Measurements from ENCODE around the gene KRT79. TPM values are rescaled to one million over a fixed set of nuclear protein-coding genes. Genes with fewer than 3 reads are reported as not detected.

The KRT79 gene
- total and polyA plus RNA-seq, 4 donors: 0.02 to 1.5 (median 0.12) TPM; not detected in 1

DNA sequence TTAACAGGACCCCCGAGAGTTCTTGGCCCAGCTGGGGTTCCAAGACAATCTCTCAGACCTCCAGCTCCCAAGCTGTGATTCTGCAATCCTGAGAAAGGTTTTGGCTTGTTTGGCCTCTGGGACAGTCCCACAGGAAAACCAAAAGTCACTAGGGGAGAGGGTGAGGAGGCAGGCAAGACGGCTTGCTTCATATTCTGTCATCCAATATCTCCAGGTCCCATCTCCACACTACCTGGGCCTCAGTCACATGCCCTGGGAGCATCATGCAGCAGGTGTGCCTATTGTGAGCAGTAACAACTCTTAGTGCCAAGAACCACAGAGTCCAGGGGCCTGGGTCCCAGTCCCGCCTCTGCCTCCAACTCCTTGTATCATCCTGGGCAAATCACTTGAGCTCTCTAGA lies 1.7 kb downstream of the KRT79 start:
- Histone ChIP-seq H3K9me3 (ENCODE audit: control insufficient read depth in 4 of 4, insufficient read depth in 3 of 4, low read length in 3 of 4) (no peaks in the 10 kb centered on the region), H3K4me3 (no peak overlapping the region), H3K36me3 (ENCODE audit: control insufficient read depth in 4 of 4, insufficient read depth in 4 of 4, low read length in 4 of 4) (no peaks in the 10 kb centered on the region), H3K27me3 (ENCODE audit: control insufficient read depth in 3 of 3, insufficient read depth in 3 of 3, low read length in 2 of 3) (peaks cover 0 to 14% (median 0%) of the 10 kb centered on the region in 3 donors), H3K27ac (ENCODE audit: low read depth in 1 of 2, low read length in 1 of 2) (no peak overlapping the region), H3K4me1 (ENCODE audit: control insufficient read depth in 5 of 5, insufficient read depth in 5 of 5, low read length in 5 of 5) (no peaks in the 10 kb centered on the region), H3K9ac (ENCODE audit: insufficient read depth in 1 of 2, low read length in 2 of 2) (no peak overlapping the region)
- TF ChIP-seq, protein P1, sequence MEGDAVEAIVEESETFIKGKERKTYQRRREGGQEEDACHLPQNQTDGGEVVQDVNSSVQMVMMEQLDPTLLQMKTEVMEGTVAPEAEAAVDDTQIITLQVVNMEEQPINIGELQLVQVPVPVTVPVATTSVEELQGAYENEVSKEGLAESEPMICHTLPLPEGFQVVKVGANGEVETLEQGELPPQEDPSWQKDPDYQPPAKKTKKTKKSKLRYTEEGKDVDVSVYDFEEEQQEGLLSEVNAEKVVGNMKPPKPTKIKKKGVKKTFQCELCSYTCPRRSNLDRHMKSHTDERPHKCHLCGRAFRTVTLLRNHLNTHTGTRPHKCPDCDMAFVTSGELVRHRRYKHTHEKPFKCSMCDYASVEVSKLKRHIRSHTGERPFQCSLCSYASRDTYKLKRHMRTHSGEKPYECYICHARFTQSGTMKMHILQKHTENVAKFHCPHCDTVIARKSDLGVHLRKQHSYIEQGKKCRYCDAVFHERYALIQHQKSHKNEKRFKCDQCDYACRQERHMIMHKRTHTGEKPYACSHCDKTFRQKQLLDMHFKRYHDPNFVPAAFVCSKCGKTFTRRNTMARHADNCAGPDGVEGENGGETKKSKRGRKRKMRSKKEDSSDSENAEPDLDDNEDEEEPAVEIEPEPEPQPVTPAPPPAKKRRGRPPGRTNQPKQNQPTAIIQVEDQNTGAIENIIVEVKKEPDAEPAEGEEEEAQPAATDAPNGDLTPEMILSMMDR (IDR thresholded peaks at IDR 0.05; ENCODE audit: control extremely low read depth, extremely low read depth): no peak
- DNase-seq (no peak), ATAC-seq (ENCODE audit: insufficient read depth, low FRiP score) (no peak)
- 86 to 89% methylated on average over 3 of the region's 3 CpGs for WGBS, 2 donors

DNA sequence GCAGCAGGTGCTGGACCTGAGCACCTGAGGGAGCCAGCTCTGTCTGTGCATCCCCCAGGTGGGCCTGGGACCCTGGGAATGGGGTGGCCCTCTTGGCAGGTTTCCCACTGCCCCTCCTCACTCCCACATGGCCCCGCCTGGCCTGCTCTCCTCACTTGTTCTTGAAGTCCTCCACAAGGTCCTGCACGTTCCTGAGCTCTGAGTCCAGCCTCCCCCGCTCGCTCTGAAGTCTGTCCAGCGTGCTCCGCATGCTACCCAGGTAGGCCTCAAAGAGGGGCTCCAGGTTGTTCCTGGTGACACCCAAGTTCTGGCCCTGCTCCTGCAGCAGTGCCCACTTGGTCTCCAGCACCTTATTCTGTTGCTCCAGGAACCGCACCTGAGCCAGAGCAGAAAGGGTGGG lies 2.9 kb downstream of the KRT79 start:
- no peak for DNase-seq
- no peak overlapping the region for H3K4me3 ChIP-seq
- ATAC-seq (ENCODE audit: insufficient read depth, low FRiP score): no peak

DNA sequence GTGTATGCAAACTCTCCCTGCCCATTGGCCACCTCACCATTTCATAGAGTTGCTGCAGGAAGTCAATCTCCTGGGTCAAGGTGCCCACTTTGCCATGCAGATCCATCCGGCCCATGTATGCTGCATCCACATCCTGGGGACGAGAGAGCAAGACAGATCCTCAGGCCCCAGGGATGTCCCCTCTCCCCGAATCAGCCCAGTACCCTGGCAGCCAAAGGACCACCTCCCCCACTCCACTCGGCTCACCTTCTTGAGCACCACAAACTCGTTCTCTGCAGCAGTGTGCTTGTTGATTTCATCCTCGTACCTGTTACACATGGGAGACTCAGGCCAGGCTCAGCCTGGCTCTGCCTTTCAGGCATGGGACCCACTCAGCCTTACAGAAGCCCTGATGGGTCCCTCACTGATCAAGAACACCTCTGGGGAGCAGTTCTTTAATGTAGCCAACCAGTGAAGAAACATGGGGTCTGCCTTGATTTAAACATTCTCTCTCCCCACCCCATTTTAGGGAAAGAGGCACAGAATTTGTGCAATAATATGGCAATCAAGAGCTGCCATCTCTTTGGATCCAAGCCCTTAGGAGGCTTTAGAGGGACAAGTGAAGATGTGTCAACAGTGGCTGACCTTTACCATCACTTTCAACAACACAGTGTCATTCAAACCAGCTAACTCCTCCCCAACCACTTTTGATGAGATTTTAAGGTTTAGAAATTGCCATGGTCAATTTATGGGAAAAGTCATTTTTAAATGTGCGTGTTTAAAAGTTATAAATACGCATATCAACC lies 3.9 kb downstream of the KRT79 start:
- H3K36me3 ChIP-seq (ENCODE audit: control insufficient read depth in 4 of 4, insufficient read depth in 4 of 4, low read length in 4 of 4): no peaks in the 10 kb centered on the region
- H3K4me1 ChIP-seq (ENCODE audit: control insufficient read depth in 5 of 5, insufficient read depth in 5 of 5, low read length in 5 of 5): peaks cover 0 to 5% (median 0%) of the 10 kb centered on the region in 5 donors
- no peak overlapping the region for H3K27ac ChIP-seq (ENCODE audit: low read depth in 1 of 2, low read length in 1 of 2)
- peaks cover 0 to 3% (median 0%) of the 10 kb centered on the region in 4 donors for H3K9me3 ChIP-seq (ENCODE audit: control insufficient read depth in 4 of 4, insufficient read depth in 3 of 4, low read length in 3 of 4)
- ATAC-seq (ENCODE audit: insufficient read depth, low FRiP score) (no peak), DNase-seq (no peak)
- TF ChIP-seq, protein P1 (IDR thresholded peaks at IDR 0.05; ENCODE audit: control extremely low read depth, extremely low read depth): no peak
- no peak overlapping the region for H3K9ac ChIP-seq (ENCODE audit: insufficient read depth in 1 of 2, low read length in 2 of 2)
- peaks cover 0 to 24% (median 0%) of the 10 kb centered on the region in 3 donors for H3K27me3 ChIP-seq (ENCODE audit: control insufficient read depth in 3 of 3, insufficient read depth in 3 of 3, low read length in 2 of 3)
- H3K4me3 ChIP-seq: no peak overlapping the region
- WGBS, 2 donors: 82% methylated on average over 8 of the region's 8 CpGs

More for the DNA sequence above, 2.9 kb downstream of the KRT79 start:
- H3K4me1 ChIP-seq (ENCODE audit: control insufficient read depth in 5 of 5, insufficient read depth in 5 of 5, low read length in 5 of 5): peaks cover 0 to 5% (median 0%) of the 10 kb centered on the region in 5 donors
- TF ChIP-seq, protein P1 (IDR thresholded peaks at IDR 0.05; ENCODE audit: control extremely low read depth, extremely low read depth): no peak
- peaks cover 0 to 3% (median 0%) of the 10 kb centered on the region in 4 donors for H3K9me3 ChIP-seq (ENCODE audit: control insufficient read depth in 4 of 4, insufficient read depth in 3 of 4, low read length in 3 of 4)
- H3K27me3 ChIP-seq (ENCODE audit: control insufficient read depth in 3 of 3, insufficient read depth in 3 of 3, low read length in 2 of 3): peaks cover 0 to 15% (median 0%) of the 10 kb centered on the region in 3 donors
- no peaks in the 10 kb centered on the region for H3K36me3 ChIP-seq (ENCODE audit: control insufficient read depth in 4 of 4, insufficient read depth in 4 of 4, low read length in 4 of 4)
- H3K27ac ChIP-seq (ENCODE audit: low read depth in 1 of 2, low read length in 1 of 2): no peak overlapping the region
- 86 to 91% methylated on average over 7 of the region's 7 CpGs for WGBS, 2 donors
- H3K9ac ChIP-seq (ENCODE audit: insufficient read depth in 1 of 2, low read length in 2 of 2): no peak overlapping the region

Measured in lung (tissue), 12 donors.